ENCODE data around the gene CST3.

The CST3 gene

GRCh38 chr20:23654000-23654399 lies 16.2 kb upstream of the CST3 start:
- Histone ChIP-seq H3K4me1 (no peaks in the 10 kb centered on the region), H3K4me3 (ENCODE audit: low read depth, low read length) (no peak overlapping the region), H3K9me3 (no peaks in the 10 kb centered on the region), H3K36me3 (no peaks in the 10 kb centered on the region), H3K27me3 (peaks cover 3% of the 10 kb centered on the region; the same call in 1 of the 2 replicates)
- TF ChIP-seq CTCF (IDR thresholded peaks at IDR 0.05; ENCODE audit: low read depth, low read length): no peak
- DNase-seq: no peak

DNA sequence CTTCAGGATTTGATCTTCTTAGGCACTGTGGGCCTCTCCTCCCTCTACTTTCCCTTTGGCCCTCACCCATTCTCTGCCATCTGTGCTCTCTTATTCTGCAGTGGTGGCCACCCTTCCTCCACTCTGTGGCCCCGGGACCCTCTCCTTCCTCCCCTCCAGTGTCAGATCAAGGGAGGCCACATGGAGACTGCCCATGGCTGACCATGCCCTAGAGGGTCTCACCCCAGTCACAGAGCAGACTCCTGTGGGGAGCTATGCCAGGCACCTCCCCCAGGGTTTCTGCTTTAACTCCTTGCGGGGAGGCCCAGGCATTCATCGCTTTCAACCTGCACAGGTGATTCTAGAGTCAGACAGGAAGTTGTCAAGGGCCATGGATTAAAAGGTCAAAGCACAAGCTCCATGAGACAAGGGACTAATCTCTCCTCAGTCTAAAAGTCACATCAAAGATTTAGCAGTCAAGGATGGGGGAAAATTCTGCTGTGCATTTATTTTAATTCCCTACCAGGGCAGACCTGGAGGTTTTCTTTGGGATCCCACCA lies 15.7 kb upstream of the CST3 start:
- TF ChIP-seq CTCF (IDR thresholded peaks at IDR 0.05; ENCODE audit: low read depth, low read length): no peak
- Histone ChIP-seq H3K9me3 (no peaks in the 10 kb centered on the region), H3K36me3 (no peaks in the 10 kb centered on the region), H3K4me3 (ENCODE audit: low read depth, low read length) (no peak overlapping the region), H3K4me1 (no peaks in the 10 kb centered on the region), H3K27me3 (peaks cover 3% of the 10 kb centered on the region; the same call in 1 of the 2 replicates)
- no peak for DNase-seq

- Histone ChIP-seq H3K27me3 (peaks cover 3% of the 10 kb centered on the region; the same call in 1 of the 2 replicates), H3K4me1 (no peaks in the 10 kb centered on the region), H3K9me3 (no peaks in the 10 kb centered on the region), H3K36me3 (no peaks in the 10 kb centered on the region), H3K4me3 (ENCODE audit: low read depth, low read length) (no peak overlapping the region)
- no peak for TF ChIP-seq CTCF (IDR thresholded peaks at IDR 0.05; ENCODE audit: low read depth, low read length)
- DNase-seq: no peak
Observed at GRCh38 chr20:23652926-23653325, 15.2 kb upstream of the CST3 start.

DNA sequence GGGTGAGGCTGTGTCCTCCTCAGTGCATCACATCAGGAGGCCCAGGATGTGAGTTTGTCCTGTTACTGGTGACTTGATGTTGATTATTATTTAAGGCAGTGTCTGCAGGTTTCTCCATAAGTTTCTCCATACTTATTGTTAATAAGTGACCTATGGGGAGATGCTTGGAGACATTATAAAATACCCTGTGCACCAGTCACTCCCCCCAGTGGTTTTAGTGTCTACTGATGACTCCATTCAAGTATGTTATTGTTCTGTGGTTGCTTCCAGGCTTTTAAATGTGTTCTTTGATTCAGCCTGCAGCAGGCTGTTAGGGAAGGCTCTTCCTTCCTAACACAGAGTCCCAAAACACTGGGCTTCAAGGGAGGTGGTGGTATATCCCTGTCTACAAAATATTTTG lies 14.6 kb upstream of the CST3 start:
- DNase-seq: no peak
- Histone ChIP-seq H3K4me3 (ENCODE audit: low read depth, low read length) (no peak overlapping the region), H3K36me3 (no peaks in the 10 kb centered on the region), H3K27me3 (peaks cover 3% of the 10 kb centered on the region; the same call in 1 of the 2 replicates), H3K4me1 (no peaks in the 10 kb centered on the region), H3K9me3 (no peaks in the 10 kb centered on the region)
- no peak for TF ChIP-seq CTCF (IDR thresholded peaks at IDR 0.05; ENCODE audit: low read depth, low read length)

DNA sequence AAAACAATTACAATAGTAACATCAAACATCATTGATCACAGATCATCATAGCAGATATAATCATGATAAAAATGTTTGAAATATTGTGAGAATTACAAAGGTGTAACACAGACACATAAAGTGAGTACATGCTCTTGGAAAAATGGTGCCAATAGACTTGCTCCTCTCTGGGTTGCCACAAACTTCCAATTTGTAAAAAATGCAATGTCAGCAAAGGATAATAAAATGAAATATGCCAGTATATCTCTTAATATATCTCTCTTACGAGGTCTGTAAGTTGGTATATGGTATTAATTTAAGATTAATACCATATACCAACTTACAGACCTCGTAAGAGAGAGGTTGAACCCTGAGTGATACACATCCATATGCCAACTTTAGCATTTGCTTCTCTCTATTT lies 13.4 kb upstream of the CST3 start:
- Histone ChIP-seq H3K36me3 (no peaks in the 10 kb centered on the region), H3K27me3 (no peaks in the 10 kb centered on the region), H3K4me1 (no peaks in the 10 kb centered on the region), H3K4me3 (ENCODE audit: low read depth, low read length) (no peak overlapping the region), H3K9me3 (no peaks in the 10 kb centered on the region)
- DNase-seq: no peak
- TF ChIP-seq CTCF (IDR thresholded peaks at IDR 0.05; ENCODE audit: low read depth, low read length): no peak

DNA sequence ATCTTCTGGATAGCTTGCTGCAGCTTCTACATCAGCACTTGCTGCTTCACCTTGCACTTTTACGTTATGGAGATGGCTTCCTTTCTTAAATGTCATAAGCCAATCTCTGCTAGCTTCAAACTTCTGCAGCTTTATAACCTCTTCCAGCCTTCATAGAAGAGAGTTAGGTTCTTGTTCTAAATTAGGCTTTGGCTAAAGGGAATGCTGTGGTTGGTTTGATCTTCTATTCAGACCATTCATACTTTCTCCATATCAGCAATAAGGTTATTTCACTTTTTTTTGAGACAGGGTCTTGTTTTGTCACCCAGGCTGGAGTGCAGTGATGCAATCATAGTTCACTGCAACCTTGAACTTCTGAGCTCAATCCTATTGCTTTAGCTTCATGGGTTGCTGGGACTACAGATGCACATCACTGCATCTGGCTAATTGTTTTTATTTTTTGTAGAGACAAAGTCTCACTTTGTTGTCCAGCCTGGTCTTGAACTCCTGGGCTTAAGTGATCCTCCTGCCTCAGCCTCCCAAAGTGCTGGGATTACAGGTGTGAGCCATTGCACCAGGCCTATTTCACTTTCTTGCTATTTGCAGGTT lies 12.2 kb upstream of the CST3 start:
- no peak for TF ChIP-seq CTCF (IDR thresholded peaks at IDR 0.05; ENCODE audit: low read depth, low read length)
- Histone ChIP-seq H3K4me1 (no peaks in the 10 kb centered on the region), H3K9me3 (no peaks in the 10 kb centered on the region; the same call in 1 of the 2 replicates), H3K4me3 (ENCODE audit: low read depth, low read length) (no peak overlapping the region), H3K36me3 (no peaks in the 10 kb centered on the region), H3K27me3 (no peaks in the 10 kb centered on the region)
- no peak for DNase-seq
